ENCODE measurements around the gene OSBPL5. TPM values are rescaled to one million over a fixed set of nuclear protein-coding genes. Genes with fewer than 3 reads are reported as not detected.

OSBPL5 gene
- total and polyA plus RNA-seq, 4 donors, result 20.9 to 54.0 (median 34.8) TPM

DNA sequence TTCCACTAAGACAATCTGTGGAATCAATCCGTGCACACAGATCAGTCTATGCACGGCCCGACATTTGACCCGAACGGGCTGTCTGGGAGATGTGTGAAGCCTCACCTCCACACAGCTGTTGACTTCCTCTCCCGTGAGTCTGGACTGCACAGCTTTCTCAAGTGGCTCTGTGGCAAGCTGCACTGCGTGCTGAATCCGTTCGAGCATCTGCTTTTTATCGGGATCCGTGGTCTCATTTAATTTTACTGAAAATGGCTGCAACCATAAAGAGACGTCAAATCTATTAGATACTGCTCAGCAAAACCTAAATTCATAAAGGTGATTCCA is 127.2 kb downstream of the OSBPL5 start:
- peaks cover 16% of the 10 kb centered on the region for H3K4me1 ChIP-seq (ENCODE audit: control insufficient read depth, insufficient read depth, low read length)
- no peaks in the 10 kb centered on the region for H3K27me3 ChIP-seq (ENCODE audit: control insufficient read depth, insufficient read depth, low read length)
- H3K9me3 ChIP-seq (ENCODE audit: control insufficient read depth, insufficient read depth, low read length), result no peaks in the 10 kb centered on the region
- H3K36me3 ChIP-seq (ENCODE audit: control insufficient read depth, insufficient read depth, low read length), result peaks cover 65% of the 10 kb centered on the region
- WGBS (ENCODE audit: insufficient coverage), result 89% methylated on average over 11 of the region's 12 CpGs
- H3K4me3 ChIP-seq (ENCODE audit: low read depth, low read length), result no peak overlapping the region
- DNase-seq (ENCODE audit: low read depth in 4 of 6, low spot score in 6 of 6), result no peak
- H3K27ac ChIP-seq (ENCODE audit: low read depth, low read length), result no peak overlapping the region

Small RNAs within 50 kb of the gene (small RNA-seq; reads per million reads assigned to genes)
- gene RNU1-91P (ENCODE audit: low replicate concordance), result not detected

Other genes with a start within 250 kb of the OSBPL5 start
- under 1 TPM; 0.30 to 0.88 TPM for gene PHLDA2, start 235.9 kb downstream of the OSBPL5 start, total RNA-seq
- 1 to 10 TPM; 2.0 to 2.8 TPM for gene PHLDA2, start 235.9 kb downstream of the OSBPL5 start, polyA plus RNA-seq (ENCODE audit: insufficient read length in 2 of 2)
- 100 to 1,000 TPM; 148 to 165 TPM for gene NAP1L4, start 173.0 kb downstream of the OSBPL5 start, total RNA-seq
- 100 to 1,000 TPM; 190 to 191 TPM for gene NAP1L4, start 173.0 kb downstream of the OSBPL5 start, polyA plus RNA-seq (ENCODE audit: insufficient read length in 2 of 2)
- 10 to 100 TPM; 28.5 to 34.4 TPM for gene CARS1, start 107.9 kb downstream of the OSBPL5 start, total RNA-seq
- 10 to 100 TPM; 54.2 to 54.6 TPM for gene CARS1, start 107.9 kb downstream of the OSBPL5 start, polyA plus RNA-seq (ENCODE audit: insufficient read length in 2 of 2)
- not detected for gene MRGPRG, start 53.5 kb upstream of the OSBPL5 start, total RNA-seq
- gene MRGPRG, start 53.5 kb upstream of the OSBPL5 start, polyA plus RNA-seq (ENCODE audit: insufficient read length in 2 of 2), result not detected
- gene MRGPRE, start 67.1 kb upstream of the OSBPL5 start, total RNA-seq, result 1 to 10 TPM in 1 of 2 donors, under 1 TPM in 1; 0.33 to 6.6 TPM
- gene MRGPRE, start 67.1 kb upstream of the OSBPL5 start, polyA plus RNA-seq (ENCODE audit: insufficient read length in 2 of 2), result 1 to 10 TPM; 1.3 to 1.5 TPM
- gene ZNF195, start 213.8 kb upstream of the OSBPL5 start, total RNA-seq, result 10 to 100 TPM; 32.6 to 38.8 TPM
- gene ZNF195, start 213.8 kb upstream of the OSBPL5 start, polyA plus RNA-seq (ENCODE audit: insufficient read length in 2 of 2), result 10 to 100 TPM; 32.0 to 34.6 TPM

Measured in spinal cord (tissue), 10 donors.